HG02981 (cell line): Measurements from ENCODE around the gene EFTUD2.

Experiments
- ATAC-seq: cut with Tn5 transposase; IDR thresholded peaks from one replicate; pipeline ENCODE4 v1.9.1; 2021; ENCODE audit warnings: mild to moderate bottlenecking, moderate library complexity; ENCODE audit not compliant: unreplicated experiment

EFTUD2 gene

GRCh38 chr17:44911133-44912001, 12.1 kb upstream of the EFTUD2 start:
- ATAC-seq, result no peak

- ATAC-seq, result no peak
Observed at GRCh38 chr17:44910231-44911106, 11.2 kb upstream of the EFTUD2 start.

- ATAC-seq, result no peak
Observed at GRCh38 chr17:44909681-44910144, 10.5 kb upstream of the EFTUD2 start.

GRCh38 chr17:44908761-44909326, 9.6 kb upstream of the EFTUD2 start:
- no peak for ATAC-seq

GRCh38 chr17:44907729-44908470, 8.7 kb upstream of the EFTUD2 start:
- no peak for ATAC-seq

- no peak for ATAC-seq
Observed at GRCh38 chr17:44906763-44907728, 7.8 kb upstream of the EFTUD2 start.

- no peak for ATAC-seq
Observed at GRCh38 chr17:44906010-44906646, 6.9 kb upstream of the EFTUD2 start.

- ATAC-seq, result no peak
Observed at GRCh38 chr17:44905006-44906000, 6.1 kb upstream of the EFTUD2 start.

- no peak for ATAC-seq
Observed at GRCh38 chr17:44904001-44904984, 5.0 kb upstream of the EFTUD2 start.

GRCh38 chr17:44903012-44903685, 3.9 kb upstream of the EFTUD2 start:
- no peak for ATAC-seq

- ATAC-seq, result no peak
Observed at GRCh38 chr17:44902135-44902760, 3.0 kb upstream of the EFTUD2 start.

- no peak for ATAC-seq
Observed at GRCh38 chr17:44901411-44901921, 2.2 kb upstream of the EFTUD2 start.

GRCh38 chr17:44900894-44901293, 1.6 kb upstream of the EFTUD2 start:
- no peak for ATAC-seq

GRCh38 chr17:44898768-44899073, 524 bp downstream of the EFTUD2 start:
- ATAC-seq, result no peak

- no peak for ATAC-seq
Observed at GRCh38 chr17:44894642-44895041, 4.6 kb downstream of the EFTUD2 start.

GRCh38 chr17:44892250-44892649, 7.0 kb downstream of the EFTUD2 start:
- ATAC-seq, result no peak
